ENCODE results near the gene PSMD14. TPM values are rescaled to one million over a fixed set of nuclear protein-coding genes. Genes with fewer than 3 reads are reported as not detected.

The PSMD14 gene
- polyA plus RNA-seq, 1 donor from 2014 or later = 136 TPM

GRCh38 chr2:161316701-161317100 lies 8.5 kb downstream of the PSMD14 start:
- Histone ChIP-seq H3K27me3 (ENCODE audit: insufficient read depth, low read depth, low read length) (no peaks in the 10 kb centered on the region), H3K27ac (ENCODE audit: low read length) (no peak overlapping the region), H3K9me3 (ENCODE audit: low read length) (no peaks in the 10 kb centered on the region), H3K4me2 (ENCODE audit: low read length) (no peak overlapping the region), H3K9me2 (ENCODE audit: insufficient read depth, low read length) (no peaks in the 10 kb centered on the region), H3F3A (ENCODE audit: insufficient read depth, low read length, poor library complexity, severe bottlenecking) (no peaks in the 10 kb centered on the region), H3K4me3 (ENCODE audit: low read length) (no peak overlapping the region), H3K9ac (ENCODE audit: low read length) (no peak overlapping the region), H3K36me3 (ENCODE audit: insufficient read depth, low read length) (peaks cover 3% of the 10 kb centered on the region), H2AFZ (ENCODE audit: low read depth, low read length) (no peak overlapping the region), H4K20me1 (ENCODE audit: insufficient read depth) (no peaks in the 10 kb centered on the region), H3K79me2 (replicated peaks; ENCODE audit: insufficient read depth, low read length) (peaks cover 42% of the 10 kb centered on the region)
- TF ChIP-seq REST (IDR thresholded peaks at IDR 0.05; ENCODE audit: borderline replicate concordance) (no peak), EP300 (conservative IDR thresholded peaks at IDR 0.05; ENCODE audit: poor library complexity, severe bottlenecking) (no peak)

GRCh38 chr2:161321944-161322648 lies 13.9 kb downstream of the PSMD14 start:
- Histone ChIP-seq H3K9me3 (ENCODE audit: low read length) (no peaks in the 10 kb centered on the region), H3K79me2 (replicated peaks; ENCODE audit: insufficient read depth, low read length) (peaks cover 11% of the 10 kb centered on the region), H3K4me2 (ENCODE audit: low read length) (no peak overlapping the region), H3K9ac (ENCODE audit: low read length) (no peak overlapping the region), H3K27ac (ENCODE audit: low read length) (no peak overlapping the region), H3K27me3 (ENCODE audit: insufficient read depth, low read depth, low read length) (no peaks in the 10 kb centered on the region), H3K36me3 (ENCODE audit: insufficient read depth, low read length) (peaks cover 7% of the 10 kb centered on the region), H2AFZ (ENCODE audit: low read depth, low read length) (no peak overlapping the region), H4K20me1 (ENCODE audit: insufficient read depth) (no peaks in the 10 kb centered on the region), H3F3A (ENCODE audit: insufficient read depth, low read length, poor library complexity, severe bottlenecking) (no peaks in the 10 kb centered on the region), H3K4me3 (ENCODE audit: low read length) (no peak overlapping the region), H3K9me2 (ENCODE audit: insufficient read depth, low read length) (no peaks in the 10 kb centered on the region)
- TF ChIP-seq CTCF (IDR thresholded peaks at IDR 0.05; ENCODE audit: poor library complexity, severe bottlenecking) = no peak
- no peak for TF ChIP-seq RAD21 (conservative IDR thresholded peaks at IDR 0.05)
- no peak for TF ChIP-seq SMC3 (conservative IDR thresholded peaks at IDR 0.05; ENCODE audit: poor library complexity)
- TF ChIP-seq MXI1 (conservative IDR thresholded peaks at IDR 0.05; ENCODE audit: poor library complexity, severe bottlenecking) = no peak
- TF ChIP-seq REST (IDR thresholded peaks at IDR 0.05; ENCODE audit: borderline replicate concordance) = no peak
- TF ChIP-seq POLR2AphosphoS5 (IDR thresholded peaks at IDR 0.05) = no peak

All from neural cell (in vitro differentiated cells).